ENCODE measurements around the gene MPV17. TPM values are rescaled to one million over a fixed set of nuclear protein-coding genes. Genes with fewer than 3 reads are reported as not detected.

The MPV17 gene
- total and polyA plus RNA-seq, 2 of the 13 experiments (the other 11 are each of a cell fraction or from before 2014, with no cell fraction given) = 48.9 to 129 TPM

Other genes starting within 250 kb of the MPV17 start
- gene EMILIN1, start 244.5 kb downstream of the MPV17 start, total RNA-seq (2016; rRNA removed; fragmentation: Illumina TruSeq; extraction: Trizol) = 4.0 and 9.7 TPM in 2 replicates
- gene EMILIN1, start 244.5 kb downstream of the MPV17 start, polyA plus RNA-seq (2011; rRNA removed) = 8.1 and 13.1 TPM in 2 replicates
- gene KHK, start 236.3 kb downstream of the MPV17 start, total RNA-seq (2016; rRNA removed; fragmentation: Illumina TruSeq; extraction: Trizol) = 29.9 and 40.9 TPM in 2 replicates
- 99.2 and 139 TPM in 2 replicates for gene KHK, start 236.3 kb downstream of the MPV17 start, polyA plus RNA-seq (2011; rRNA removed)
- 7.0 and 13.9 TPM in 2 replicates for gene CGREF1, start 204.0 kb downstream of the MPV17 start, total RNA-seq (2016; rRNA removed; fragmentation: Illumina TruSeq; extraction: Trizol)
- gene CGREF1, start 204.0 kb downstream of the MPV17 start, polyA plus RNA-seq (2011; rRNA removed) = 23.4 and 30.8 TPM in 2 replicates
- 0.04 TPM in 1 of 2 replicates, not detected in the other for gene ABHD1, start 199.3 kb downstream of the MPV17 start, total RNA-seq (2016; rRNA removed; fragmentation: Illumina TruSeq; extraction: Trizol)
- gene ABHD1, start 199.3 kb downstream of the MPV17 start, polyA plus RNA-seq (2011; rRNA removed) = 0.81 and 0.85 TPM in 2 replicates
- gene PREB, start 188.5 kb downstream of the MPV17 start, total RNA-seq (2016; rRNA removed; fragmentation: Illumina TruSeq; extraction: Trizol) = 112 and 119 TPM in 2 replicates
- 192 and 208 TPM in 2 replicates for gene PREB, start 188.5 kb downstream of the MPV17 start, polyA plus RNA-seq (2011; rRNA removed)
- not detected in 2 replicates for gene PRR30, start 183.7 kb downstream of the MPV17 start, total RNA-seq (2016; rRNA removed; fragmentation: Illumina TruSeq; extraction: Trizol)
- gene PRR30, start 183.7 kb downstream of the MPV17 start, polyA plus RNA-seq (2011; rRNA removed) = not detected in 2 replicates
- gene TCF23, start 174.1 kb downstream of the MPV17 start, total RNA-seq (2016; rRNA removed; fragmentation: Illumina TruSeq; extraction: Trizol) = 0.02 and 0.04 TPM in 2 replicates
- 1.4 TPM in 2 replicates for gene TCF23, start 174.1 kb downstream of the MPV17 start, polyA plus RNA-seq (2011; rRNA removed)
- gene ATRAID, start 111.1 kb downstream of the MPV17 start, total RNA-seq (2016; rRNA removed; fragmentation: Illumina TruSeq; extraction: Trizol) = 130 and 207 TPM in 2 replicates
- gene ATRAID, start 111.1 kb downstream of the MPV17 start, polyA plus RNA-seq (2011; rRNA removed) = 280 and 382 TPM in 2 replicates
- gene SLC5A6, start 110.8 kb downstream of the MPV17 start, total RNA-seq (2016; rRNA removed; fragmentation: Illumina TruSeq; extraction: Trizol) = 73.9 and 135 TPM in 2 replicates
- gene SLC5A6, start 110.8 kb downstream of the MPV17 start, polyA plus RNA-seq (2011; rRNA removed) = 417 and 462 TPM in 2 replicates
- 21.5 and 21.7 TPM in 2 replicates for gene CAD, start 105.7 kb downstream of the MPV17 start, total RNA-seq (2016; rRNA removed; fragmentation: Illumina TruSeq; extraction: Trizol)
- 37.0 and 43.1 TPM in 2 replicates for gene CAD, start 105.7 kb downstream of the MPV17 start, polyA plus RNA-seq (2011; rRNA removed)
- 0.38 TPM in 1 of 2 replicates, not detected in the other for gene SLC30A3, start 60.0 kb downstream of the MPV17 start, total RNA-seq (2016; rRNA removed; fragmentation: Illumina TruSeq; extraction: Trizol)
- gene SLC30A3, start 60.0 kb downstream of the MPV17 start, polyA plus RNA-seq (2011; rRNA removed) = 0.79 and 1.0 TPM in 2 replicates
- not detected in 2 replicates for gene DNAJC5G, start 47.7 kb downstream of the MPV17 start, total RNA-seq (2016; rRNA removed; fragmentation: Illumina TruSeq; extraction: Trizol)
- gene DNAJC5G, start 47.7 kb downstream of the MPV17 start, polyA plus RNA-seq (2011; rRNA removed) = 0.05 and 0.07 TPM in 2 replicates
- 0.07 TPM in 1 of 2 replicates, not detected in the other for gene TRIM54, start 40.7 kb downstream of the MPV17 start, total RNA-seq (2016; rRNA removed; fragmentation: Illumina TruSeq; extraction: Trizol)
- gene TRIM54, start 40.7 kb downstream of the MPV17 start, polyA plus RNA-seq (2011; rRNA removed) = 0.13 and 0.14 TPM in 2 replicates
- gene UCN, start 14.7 kb downstream of the MPV17 start, total RNA-seq (2016; rRNA removed; fragmentation: Illumina TruSeq; extraction: Trizol) = 0.36 and 1.2 TPM in 2 replicates
- 2.3 and 2.6 TPM in 2 replicates for gene UCN, start 14.7 kb downstream of the MPV17 start, polyA plus RNA-seq (2011; rRNA removed)
- 77.5 and 80.0 TPM in 2 replicates for gene GTF3C2, start 33.7 kb upstream of the MPV17 start, total RNA-seq (2016; rRNA removed; fragmentation: Illumina TruSeq; extraction: Trizol)
- 110 and 130 TPM in 2 replicates for gene GTF3C2, start 33.7 kb upstream of the MPV17 start, polyA plus RNA-seq (2011; rRNA removed)
- gene EIF2B4, start 47.2 kb upstream of the MPV17 start, total RNA-seq (2016; rRNA removed; fragmentation: Illumina TruSeq; extraction: Trizol) = 91.5 and 105 TPM in 2 replicates
- gene EIF2B4, start 47.2 kb upstream of the MPV17 start, polyA plus RNA-seq (2011; rRNA removed) = 96.4 and 99.2 TPM in 2 replicates
- gene SNX17, start 47.5 kb upstream of the MPV17 start, total RNA-seq (2016; rRNA removed; fragmentation: Illumina TruSeq; extraction: Trizol) = 94.9 and 109 TPM in 2 replicates
- 75.0 and 88.4 TPM in 2 replicates for gene SNX17, start 47.5 kb upstream of the MPV17 start, polyA plus RNA-seq (2011; rRNA removed)
- gene ZNF513, start 57.6 kb upstream of the MPV17 start, total RNA-seq (2016; rRNA removed; fragmentation: Illumina TruSeq; extraction: Trizol) = 2.4 and 4.9 TPM in 2 replicates
- gene ZNF513, start 57.6 kb upstream of the MPV17 start, polyA plus RNA-seq (2011; rRNA removed) = 6.3 and 10.9 TPM in 2 replicates
- 211 and 213 TPM in 2 replicates for gene PPM1G, start 86.5 kb upstream of the MPV17 start, total RNA-seq (2016; rRNA removed; fragmentation: Illumina TruSeq; extraction: Trizol)
- gene PPM1G, start 86.5 kb upstream of the MPV17 start, polyA plus RNA-seq (2011; rRNA removed) = 52.3 and 58.2 TPM in 2 replicates
- 165 and 222 TPM in 2 replicates for gene NRBP1, start 105.5 kb upstream of the MPV17 start, total RNA-seq (2016; rRNA removed; fragmentation: Illumina TruSeq; extraction: Trizol)
- gene NRBP1, start 105.5 kb upstream of the MPV17 start, polyA plus RNA-seq (2011; rRNA removed) = 227 and 240 TPM in 2 replicates
- gene KRTCAP3, start 119.3 kb upstream of the MPV17 start, total RNA-seq (2016; rRNA removed; fragmentation: Illumina TruSeq; extraction: Trizol) = 2.1 TPM in 1 of 2 replicates, not detected in the other
- 4.5 and 5.6 TPM in 2 replicates for gene KRTCAP3, start 119.3 kb upstream of the MPV17 start, polyA plus RNA-seq (2011; rRNA removed)
- gene IFT172, start 166.6 kb upstream of the MPV17 start, total RNA-seq (2016; rRNA removed; fragmentation: Illumina TruSeq; extraction: Trizol) = 17.0 and 21.6 TPM in 2 replicates
- 30.7 and 35.7 TPM in 2 replicates for gene IFT172, start 166.6 kb upstream of the MPV17 start, polyA plus RNA-seq (2011; rRNA removed)
- gene FNDC4, start 172.1 kb upstream of the MPV17 start, total RNA-seq (2016; rRNA removed; fragmentation: Illumina TruSeq; extraction: Trizol) = 7.4 and 9.0 TPM in 2 replicates
- 17.4 and 26.3 TPM in 2 replicates for gene FNDC4, start 172.1 kb upstream of the MPV17 start, polyA plus RNA-seq (2011; rRNA removed)
- gene GCKR, start 173.7 kb upstream of the MPV17 start, total RNA-seq (2016; rRNA removed; fragmentation: Illumina TruSeq; extraction: Trizol) = 6.9 and 15.2 TPM in 2 replicates
- 48.3 and 74.5 TPM in 2 replicates for gene GCKR, start 173.7 kb upstream of the MPV17 start, polyA plus RNA-seq (2011; rRNA removed)

All from HepG2 (cell line).